VCaP (cell line): ENCODE results near the gene LHPP.

Experiments
- H3K27ac ChIP-seq: fragments of 450-650 bp; 2 replicates; pipeline ENCODE4 v1.5.1; 2017
- CTCF ChIP-seq: fragments of 450-650 bp; conservative IDR thresholded peaks from 2 replicates; pipeline ENCODE4 v1.5.1; 2017; ENCODE audit warnings: mild to moderate bottlenecking, moderate library complexity

LHPP gene

DNA sequence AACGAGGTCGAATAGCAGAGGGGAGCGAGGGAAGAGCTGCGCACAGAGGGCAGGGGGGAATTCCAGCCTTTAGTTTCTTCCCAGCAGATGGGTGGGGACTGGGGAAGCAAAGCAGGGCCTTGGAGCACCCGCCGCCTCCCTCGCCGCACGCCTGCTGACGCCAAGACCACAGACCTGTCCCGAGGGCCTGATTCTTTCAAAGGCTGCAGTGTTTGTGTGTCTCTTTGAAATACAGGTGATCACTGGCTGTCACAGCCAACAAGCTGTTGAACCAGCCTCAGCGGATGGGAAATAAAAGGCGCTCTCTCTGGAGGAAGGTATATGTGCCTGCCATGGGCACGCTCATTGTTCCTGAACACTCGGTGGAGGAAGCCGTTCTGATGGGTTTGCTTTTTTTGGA lies 163.3 kb downstream of the LHPP start:
- H3K27ac ChIP-seq: no peak overlapping the region
- TF ChIP-seq CTCF: no peak

DNA sequence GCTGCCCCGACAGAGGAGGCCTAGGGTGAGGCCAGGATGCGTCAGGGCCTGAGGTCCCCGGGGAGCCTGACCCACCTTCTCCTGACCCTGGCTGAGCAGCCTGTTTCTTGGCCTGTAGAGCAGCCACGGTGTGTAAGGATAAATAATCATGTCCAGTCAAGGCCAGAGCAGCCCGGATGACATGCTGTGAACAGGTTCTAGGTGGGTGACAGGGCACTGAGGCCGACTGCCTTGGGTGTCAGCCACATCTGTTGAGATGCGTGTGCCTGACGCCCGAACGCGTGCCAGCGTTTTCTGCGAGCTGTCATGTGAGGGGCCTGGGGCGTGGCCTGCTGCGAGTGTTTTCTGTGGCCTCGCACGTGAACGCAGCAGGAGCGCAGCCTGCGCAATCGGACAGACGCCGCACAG lies 164.2 kb downstream of the LHPP start:
- H3K27ac ChIP-seq: no peak overlapping the region

DNA sequence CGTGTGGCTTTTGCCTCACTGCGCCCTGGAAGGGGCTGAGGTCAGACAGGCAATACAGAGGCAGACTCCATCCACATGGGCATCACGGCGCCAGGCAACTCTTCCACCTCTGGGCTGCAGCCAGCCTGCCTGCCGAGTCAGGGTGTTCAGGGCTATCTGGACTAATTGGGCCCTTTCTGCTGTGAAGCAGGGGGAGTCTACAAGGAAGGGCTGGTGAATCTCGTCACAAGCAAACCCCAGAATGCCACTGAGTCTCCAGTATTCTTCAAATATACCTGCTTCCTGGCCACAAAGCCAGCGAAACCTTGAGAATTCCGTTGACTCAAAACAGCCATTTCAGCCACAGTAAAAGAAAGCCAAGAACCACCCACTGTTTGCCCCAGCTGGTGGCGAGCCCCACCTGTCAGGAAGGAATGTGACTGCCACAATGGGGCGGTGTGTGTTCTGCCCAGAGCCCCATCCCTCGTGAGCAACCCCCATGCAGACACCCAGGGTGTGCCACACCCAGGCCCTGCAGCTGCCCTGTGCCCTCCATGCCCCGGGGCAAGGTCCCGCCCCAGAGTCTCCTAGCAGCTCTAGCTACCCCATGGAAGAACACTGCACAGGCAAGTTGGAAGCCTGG lies 165.2 kb downstream of the LHPP start:
- no peak overlapping the region for H3K27ac ChIP-seq

More for the DNA sequence above, 164.2 kb downstream of the LHPP start:
- TF ChIP-seq CTCF: no peak

DNA sequence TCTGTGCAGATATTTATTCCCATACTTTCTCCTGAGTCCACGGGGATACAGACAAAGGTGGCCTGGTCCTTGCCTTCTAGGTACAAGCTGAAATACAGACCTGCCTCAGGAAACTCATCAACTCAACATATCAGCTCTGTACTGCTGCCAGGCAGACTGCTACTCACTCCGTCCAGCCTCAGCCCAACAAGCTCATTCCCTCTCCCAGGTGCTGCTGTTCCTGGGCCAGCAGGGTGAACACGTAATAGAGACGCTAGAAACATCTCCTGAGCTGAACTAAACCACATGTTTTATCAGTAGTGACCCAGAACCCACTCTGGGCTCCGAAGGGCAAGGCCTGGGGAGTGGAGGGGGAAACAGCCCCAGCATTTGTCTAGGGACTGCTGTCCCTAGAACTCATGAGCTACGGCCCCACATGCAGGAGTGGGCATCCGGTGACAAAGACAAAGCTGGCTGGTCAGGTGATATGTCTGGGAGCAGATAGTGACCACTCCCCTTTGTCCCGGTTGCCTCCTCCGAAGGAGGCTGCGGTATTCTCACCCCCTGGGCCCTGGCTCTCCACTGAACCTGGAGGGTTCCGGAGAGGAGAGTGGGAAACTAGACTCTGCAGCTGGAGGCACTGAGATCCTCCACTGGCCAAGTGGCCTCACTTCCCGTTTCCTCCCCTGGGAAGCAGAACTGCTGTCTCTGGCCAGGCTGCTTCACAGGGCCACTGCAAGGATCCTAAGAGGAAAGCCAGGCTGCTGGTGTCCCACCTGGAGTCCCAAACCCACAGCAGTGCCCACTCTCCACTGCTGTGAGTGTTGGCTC lies 166.4 kb downstream of the LHPP start:
- TF ChIP-seq CTCF: no peak
- no peak overlapping the region for H3K27ac ChIP-seq

More for the DNA sequence above, 165.2 kb downstream of the LHPP start:
- TF ChIP-seq CTCF: no peak

DNA sequence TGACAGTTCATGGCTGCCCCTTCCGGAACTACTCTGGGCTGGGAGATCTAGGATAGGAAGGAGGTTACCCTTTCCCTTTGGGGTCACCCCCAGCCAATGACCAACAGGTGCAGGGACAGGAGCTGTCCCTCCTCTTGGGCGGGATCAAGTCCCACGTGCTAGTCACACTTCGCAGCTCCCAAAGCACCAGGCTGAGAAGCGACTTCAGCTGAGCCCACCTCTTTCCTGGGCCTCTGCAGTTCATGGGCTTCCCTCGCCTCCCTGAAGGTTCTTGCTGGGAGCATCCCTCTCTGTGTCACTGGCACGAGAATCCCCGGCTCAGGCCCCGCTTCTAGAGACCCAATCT lies 167.0 kb downstream of the LHPP start:
- TF ChIP-seq CTCF: no peak
- H3K27ac ChIP-seq: no peak overlapping the region

DNA sequence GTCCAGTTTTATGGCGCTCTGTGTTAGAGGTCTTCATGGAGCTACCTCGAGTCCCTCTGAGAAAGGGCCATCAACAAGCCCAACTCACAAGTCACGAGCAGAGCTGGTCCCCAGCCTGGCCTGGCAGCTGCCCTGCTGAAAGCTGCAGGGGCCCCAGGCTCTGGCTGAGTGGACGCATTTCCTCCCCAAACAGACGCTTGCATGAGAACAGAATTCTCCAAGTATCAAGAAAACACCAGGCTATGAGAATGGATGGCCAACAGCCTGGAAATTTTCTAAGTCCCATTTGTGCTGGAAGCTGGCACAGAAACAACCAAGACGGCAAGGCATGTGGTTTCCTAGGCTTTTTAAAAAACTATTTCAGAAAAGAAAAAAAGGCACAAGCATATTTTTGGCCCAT lies 167.8 kb downstream of the LHPP start:
- TF ChIP-seq CTCF: no peak
- H3K27ac ChIP-seq: no peak overlapping the region

- TF ChIP-seq CTCF: no peak
- no peak overlapping the region for H3K27ac ChIP-seq
Measured at GRCh38 chr10:124629842-124630241, 168.2 kb downstream of the LHPP start.
